ENCODE results near the gene RXRB. TPM values are rescaled to one million over a fixed set of nuclear protein-coding genes. Genes with fewer than 3 reads are reported as not detected.
A peak's percentile ranks its signal among the peaks of the same experiment; 100 is the strongest.

RXRB gene
- polyA plus RNA-seq, 1 donor (not counting 4 experiments of a cell fraction or from before 2014, with no cell fraction given): 23.2 TPM

- Histone ChIP-seq H4K20me1 (ENCODE audit: control insufficient read depth, extremely low read depth, insufficient read depth, low read length) (no peaks in the 10 kb centered on the region), H3K4me2 (ENCODE audit: control insufficient read depth, extremely low read depth, insufficient read depth, low read depth, low read length) (peak overlapping the region; percentile 100), H3K4me3 (ENCODE audit: control insufficient read depth in 2 of 3, extremely low read depth in 1 of 3, insufficient read depth in 2 of 3, low read depth in 1 of 3, low read length in 3 of 3) (peak overlapping the region; percentile 27 to 84 (median 75)), H3K27ac (ENCODE audit: control insufficient read depth, insufficient read depth, low read length) (peak overlapping the region; percentile 93), H3K9ac (ENCODE audit: control insufficient read depth, extremely low read depth, insufficient read depth, low read length) (peak overlapping the region; percentile 83), H3K27me3 (ENCODE audit: control insufficient read depth, extremely low read depth, insufficient read depth, low read length) (no peaks in the 10 kb centered on the region), H3K9me1 (ENCODE audit: control insufficient read depth, extremely low read depth, insufficient read depth, low read length) (no peaks in the 10 kb centered on the region), H3K36me3 (ENCODE audit: control insufficient read depth in 2 of 2, extremely low read depth in 1 of 2, insufficient read depth in 2 of 2, low read length in 2 of 2) (peaks cover 0 to 10% of the 10 kb centered on the region in 2 experiments), H3K79me2 (ENCODE audit: control insufficient read depth, insufficient read depth, low read length) (no peaks in the 10 kb centered on the region), H3K9me3 (ENCODE audit: control insufficient read depth, low read depth, low read length) (no peaks in the 10 kb centered on the region), H2AFZ (ENCODE audit: control insufficient read depth, low read length) (peak overlapping the region; percentile 90), H3K4me1 (ENCODE audit: control insufficient read depth, extremely low read depth, insufficient read depth, low read length) (peaks cover 26% of the 10 kb centered on the region)
- TF ChIP-seq, protein P1, sequence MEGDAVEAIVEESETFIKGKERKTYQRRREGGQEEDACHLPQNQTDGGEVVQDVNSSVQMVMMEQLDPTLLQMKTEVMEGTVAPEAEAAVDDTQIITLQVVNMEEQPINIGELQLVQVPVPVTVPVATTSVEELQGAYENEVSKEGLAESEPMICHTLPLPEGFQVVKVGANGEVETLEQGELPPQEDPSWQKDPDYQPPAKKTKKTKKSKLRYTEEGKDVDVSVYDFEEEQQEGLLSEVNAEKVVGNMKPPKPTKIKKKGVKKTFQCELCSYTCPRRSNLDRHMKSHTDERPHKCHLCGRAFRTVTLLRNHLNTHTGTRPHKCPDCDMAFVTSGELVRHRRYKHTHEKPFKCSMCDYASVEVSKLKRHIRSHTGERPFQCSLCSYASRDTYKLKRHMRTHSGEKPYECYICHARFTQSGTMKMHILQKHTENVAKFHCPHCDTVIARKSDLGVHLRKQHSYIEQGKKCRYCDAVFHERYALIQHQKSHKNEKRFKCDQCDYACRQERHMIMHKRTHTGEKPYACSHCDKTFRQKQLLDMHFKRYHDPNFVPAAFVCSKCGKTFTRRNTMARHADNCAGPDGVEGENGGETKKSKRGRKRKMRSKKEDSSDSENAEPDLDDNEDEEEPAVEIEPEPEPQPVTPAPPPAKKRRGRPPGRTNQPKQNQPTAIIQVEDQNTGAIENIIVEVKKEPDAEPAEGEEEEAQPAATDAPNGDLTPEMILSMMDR (optimal IDR thresholded peaks at IDR 0.05 in 1 of 3, IDR thresholded peaks at IDR 0.05 in 1 of 3, conservative IDR thresholded peaks at IDR 0.05 in 1 of 3; ENCODE audit: extremely low read depth in 1 of 3, insufficient read depth in 2 of 3, low read length in 3 of 3): peak; percentile 87 to 100 (median 97)
- TF ChIP-seq EZH2 (IDR thresholded peaks at IDR 0.05; ENCODE audit: low read length): no peak
- dilution Hi-C loops (cut with MboI; ENCODE audit: extremely low pct_ligation_motif_present, low sequenced_read_pairs): no loop called here
- FAIRE-seq (peak; percentile 69), DNase-seq (ENCODE audit: low read depth, low spot score) (no peak)
Measured at GRCh38 chr6:33247977-33248642, 47.6 kb upstream of the RXRB start.

DNA sequence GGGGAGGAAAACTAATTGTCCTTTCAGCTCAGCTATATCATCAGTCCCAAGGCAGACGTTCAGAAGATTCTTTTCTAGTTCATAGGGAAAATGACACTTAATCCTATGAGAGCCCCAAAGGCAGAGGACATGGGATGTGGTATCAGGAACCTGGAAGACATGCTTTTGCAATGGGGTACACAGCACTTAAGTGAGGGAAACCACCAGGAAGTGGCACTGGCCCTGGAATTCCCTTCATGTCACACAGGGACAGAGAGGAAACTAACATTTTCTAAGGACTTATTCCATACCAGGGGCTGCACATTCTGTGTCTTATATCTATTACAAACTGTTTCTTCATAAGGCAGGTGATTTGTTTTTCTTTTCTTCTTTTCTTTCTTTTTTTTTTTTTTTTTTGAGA, 43.0 kb upstream of the RXRB start:
- Histone ChIP-seq H3K79me2 (ENCODE audit: control insufficient read depth, insufficient read depth, low read length) (no peaks in the 10 kb centered on the region), H2AFZ (ENCODE audit: control insufficient read depth, low read length) (no peak overlapping the region), H3K9me3 (ENCODE audit: control insufficient read depth, low read depth, low read length) (no peaks in the 10 kb centered on the region), H3K9ac (ENCODE audit: control insufficient read depth, extremely low read depth, insufficient read depth, low read length) (no peak overlapping the region), H3K27me3 (ENCODE audit: control insufficient read depth, extremely low read depth, insufficient read depth, low read length) (no peaks in the 10 kb centered on the region), H3K4me1 (ENCODE audit: control insufficient read depth, extremely low read depth, insufficient read depth, low read length) (peaks cover 5% of the 10 kb centered on the region), H3K36me3 (ENCODE audit: control insufficient read depth in 2 of 2, extremely low read depth in 1 of 2, insufficient read depth in 2 of 2, low read length in 2 of 2) (no peaks in the 10 kb centered on the region), H3K4me2 (ENCODE audit: control insufficient read depth, extremely low read depth, insufficient read depth, low read depth, low read length) (no peak overlapping the region), H3K9me1 (ENCODE audit: control insufficient read depth, extremely low read depth, insufficient read depth, low read length) (no peaks in the 10 kb centered on the region), H3K27ac (ENCODE audit: control insufficient read depth, insufficient read depth, low read length) (no peak overlapping the region), H4K20me1 (ENCODE audit: control insufficient read depth, extremely low read depth, insufficient read depth, low read length) (no peaks in the 10 kb centered on the region), H3K4me3 (ENCODE audit: control insufficient read depth in 2 of 3, extremely low read depth in 1 of 3, insufficient read depth in 2 of 3, low read depth in 1 of 3, low read length in 3 of 3) (no peak overlapping the region)
- no peak for TF ChIP-seq EZH2 (IDR thresholded peaks at IDR 0.05; ENCODE audit: low read length)
- TF ChIP-seq, protein P1 (optimal IDR thresholded peaks at IDR 0.05 in 1 of 3, IDR thresholded peaks at IDR 0.05 in 1 of 3, conservative IDR thresholded peaks at IDR 0.05 in 1 of 3; ENCODE audit: extremely low read depth in 1 of 3, insufficient read depth in 2 of 3, low read length in 3 of 3): no peak
- no peak for DNase-seq (ENCODE audit: low read depth, low spot score)
- FAIRE-seq: no peak
- dilution Hi-C loops (cut with MboI; ENCODE audit: extremely low pct_ligation_motif_present, low sequenced_read_pairs): no loop called here

Data from keratinocyte (primary cell).